Progenitor cell of endocrine pancreas (in vitro differentiated cells): ENCODE measurements around the gene ACY1. TPM values are rescaled to one million over a fixed set of nuclear protein-coding genes. Genes with fewer than 3 reads are reported as not detected.

Source experiments
- DNase-seq: peaks from one replicate; pipeline ENCODE4 v3.0.0; 2021; ENCODE audit warnings: low spot score; ENCODE audit not compliant: unreplicated experiment
- H3K27ac Mint-ChIP-seq: 2 replicates; pipeline ENCODE4 v1.8.0; 2021; ENCODE audit warnings: mild to moderate bottlenecking, moderate library complexity, mixed read lengths
- H3K27me3 Mint-ChIP-seq: 2 replicates; pipeline ENCODE4 v1.8.0; 2021; ENCODE audit warnings: mixed read lengths
- H3K36me3 Mint-ChIP-seq: 2 replicates; pipeline ENCODE4 v1.8.0; 2022; ENCODE audit warnings: mixed read lengths; ENCODE audit not compliant: insufficient read depth
- H3K4me1 Mint-ChIP-seq: 2 replicates; pipeline ENCODE4 v1.8.0; 2021; ENCODE audit warnings: low read depth, mixed read lengths
- H3K4me3 Mint-ChIP-seq: 2 replicates; pipeline ENCODE4 v1.8.0; 2021; ENCODE audit warnings: low read depth, mild to moderate bottlenecking, moderate library complexity, mixed read lengths
- H3K9me3 Mint-ChIP-seq: 2 replicates; pipeline ENCODE4 v1.8.0; 2021; ENCODE audit warnings: low read depth, mixed read lengths
- CTCF ChIP-seq: fragments of 200-600 bp; sonication (generic); IDR thresholded peaks from one replicate; pipeline ENCODE4 v1.5.0; 2021; ENCODE audit warnings: antibody characterized with exemption, mild to moderate bottlenecking; ENCODE audit not compliant: unreplicated experiment
- total RNA-seq: library from RNA; stranded (reverse); gene quantifications from 2 replicates; pipeline ENCODE4 v1.2.1, GENCODE V29; 2021

Gene ACY1
- total RNA-seq, 1 donor from 2014 or later, result 38.0 TPM

- Mint-ChIP-seq H3K4me1 (peaks cover 8% of the 10 kb centered on the region), H3K4me3 (no peak overlapping the region)
Measured at GRCh38 chr3:52002748-52003147, 19.4 kb downstream of the ACY1 start.

GRCh38 chr3:52004163-52004787, 20.9 kb downstream of the ACY1 start:
- peak; percentile 66 for TF ChIP-seq CTCF
- peaks cover 3% of the 10 kb centered on the region for H3K4me1 Mint-ChIP-seq
- peaks cover 19% of the 10 kb centered on the region for H3K27me3 Mint-ChIP-seq
- DNase-seq, result peak; percentile 46
- H3K4me3 Mint-ChIP-seq, result no peak overlapping the region
- H3K36me3 Mint-ChIP-seq, result no peaks in the 10 kb centered on the region
- no peaks in the 10 kb centered on the region for H3K9me3 Mint-ChIP-seq
- H3K27ac Mint-ChIP-seq, result no peak overlapping the region

More at GRCh38 chr3:52002748-52003147, 19.4 kb downstream of the ACY1 start:
- H3K9me3 Mint-ChIP-seq, result no peaks in the 10 kb centered on the region
- DNase-seq, result no peak
- no peaks in the 10 kb centered on the region for H3K36me3 Mint-ChIP-seq
- peaks cover 19% of the 10 kb centered on the region for H3K27me3 Mint-ChIP-seq
- no peak overlapping the region for H3K27ac Mint-ChIP-seq
- TF ChIP-seq CTCF, result no peak

GRCh38 chr3:52004906-52005395, 21.6 kb downstream of the ACY1 start:
- Mint-ChIP-seq H3K4me1 (peaks cover 3% of the 10 kb centered on the region), H3K4me3 (no peak overlapping the region), H3K36me3 (no peaks in the 10 kb centered on the region), H3K27me3 (peaks cover 19% of the 10 kb centered on the region), H3K27ac (no peak overlapping the region), H3K9me3 (no peaks in the 10 kb centered on the region)
- no peak for TF ChIP-seq CTCF
- DNase-seq, result no peak

- peaks cover 19% of the 10 kb centered on the region for H3K27me3 Mint-ChIP-seq
- H3K9me3 Mint-ChIP-seq, result no peaks in the 10 kb centered on the region
- H3K36me3 Mint-ChIP-seq, result no peaks in the 10 kb centered on the region
- peaks cover 3% of the 10 kb centered on the region for H3K4me1 Mint-ChIP-seq
- no peak for DNase-seq
- TF ChIP-seq CTCF, result no peak
- no peak overlapping the region for H3K4me3 Mint-ChIP-seq
- H3K27ac Mint-ChIP-seq, result no peak overlapping the region
Measured at GRCh38 chr3:52005571-52005986, 22.2 kb downstream of the ACY1 start.

- Mint-ChIP-seq H3K27me3 (peaks cover 22% of the 10 kb centered on the region), H3K9me3 (no peaks in the 10 kb centered on the region), H3K4me1 (peaks cover 3% of the 10 kb centered on the region), H3K27ac (no peak overlapping the region), H3K4me3 (no peak overlapping the region), H3K36me3 (no peaks in the 10 kb centered on the region)
- TF ChIP-seq CTCF, result no peak
- no peak for DNase-seq
Measured at GRCh38 chr3:52006017-52006819, 22.9 kb downstream of the ACY1 start.
